ENCODE data around the gene FBLL1. TPM values are rescaled to one million over a fixed set of nuclear protein-coding genes. Genes with fewer than 3 reads are reported as not detected.

Gene FBLL1
- total RNA-seq, 1 donor from 2014 or later: not detected

- peak; percentile 32 for DNase-seq (ENCODE audit: low read depth)
- no peak for TF ChIP-seq CTCF (conservative IDR thresholded peaks at IDR 0.05; ENCODE audit: low read depth, low read length)
- H3K4me3 ChIP-seq (ENCODE audit: low read depth, low read length): no peak overlapping the region
These were observed 23.0 kb downstream of the FBLL1 start for GRCh38 chr5:168552146-168552545.

DNA sequence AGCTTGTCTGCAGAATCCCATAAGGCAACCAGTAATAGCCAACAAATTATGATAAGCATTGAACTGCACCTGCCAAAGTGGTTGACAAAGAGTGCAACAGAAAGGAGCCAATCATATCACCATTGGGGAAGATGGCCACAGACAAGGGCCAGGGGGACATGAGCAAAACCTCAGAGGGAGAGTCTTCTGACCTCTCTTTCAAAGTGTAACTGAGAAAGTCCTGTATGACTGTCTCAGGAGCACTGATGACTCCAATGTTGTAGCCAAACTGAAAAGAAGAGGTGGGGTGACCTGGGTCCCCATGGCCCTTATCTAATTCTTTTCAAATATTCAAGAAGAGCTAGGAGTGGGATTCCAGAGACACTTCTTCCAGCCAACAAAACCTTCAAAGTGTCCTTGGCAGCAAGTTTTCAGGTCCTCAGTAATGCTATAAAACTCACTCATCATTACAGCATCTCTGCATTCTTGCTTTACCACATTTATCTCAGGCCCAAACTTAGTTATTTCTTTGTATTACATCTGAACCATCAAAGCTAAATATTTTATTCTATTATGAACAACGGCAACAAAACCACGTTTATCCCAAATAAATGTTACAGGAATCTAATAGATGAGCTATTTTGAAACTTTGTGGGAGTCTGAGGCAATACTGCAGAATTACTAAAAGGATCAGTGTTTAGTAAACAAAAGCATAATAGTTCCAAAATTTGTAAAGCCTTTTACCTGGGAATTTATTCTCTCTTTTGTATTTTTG, 24.4 kb downstream of the FBLL1 start:
- H3K4me3 ChIP-seq (ENCODE audit: low read depth, low read length): no peak overlapping the region
- no peak for TF ChIP-seq CTCF (conservative IDR thresholded peaks at IDR 0.05; ENCODE audit: low read depth, low read length)
- no peak for DNase-seq (ENCODE audit: low read depth)

GRCh38 chr5:168557389-168557788, 28.3 kb downstream of the FBLL1 start:
- no peak for TF ChIP-seq CTCF (conservative IDR thresholded peaks at IDR 0.05; ENCODE audit: low read depth, low read length)
- DNase-seq (ENCODE audit: low read depth): no peak
- H3K4me3 ChIP-seq (ENCODE audit: low read depth, low read length): no peak overlapping the region

DNA sequence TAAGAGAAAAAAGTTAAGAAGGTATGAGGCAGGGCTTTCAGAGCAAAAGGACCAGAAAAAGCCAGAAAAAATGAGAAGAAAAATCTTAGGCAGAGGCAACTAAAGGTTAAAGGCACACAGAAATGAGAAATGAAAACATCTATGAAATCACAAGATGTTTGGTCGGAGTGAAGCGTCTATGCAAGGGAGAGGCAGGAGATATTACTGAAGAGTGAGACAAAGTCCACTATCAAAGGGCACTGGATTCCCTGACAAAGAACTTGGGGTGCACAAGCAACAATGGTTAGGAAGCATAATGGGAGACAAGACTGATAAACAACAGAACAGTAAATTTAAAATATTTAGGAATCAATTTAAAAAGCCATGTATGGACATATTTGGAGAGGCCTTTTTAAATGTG, 33.2 kb downstream of the FBLL1 start:
- H3K4me3 ChIP-seq (ENCODE audit: low read depth, low read length): no peak overlapping the region
- DNase-seq (ENCODE audit: low read depth): no peak
- no peak for TF ChIP-seq CTCF (conservative IDR thresholded peaks at IDR 0.05; ENCODE audit: low read depth, low read length)

DNA sequence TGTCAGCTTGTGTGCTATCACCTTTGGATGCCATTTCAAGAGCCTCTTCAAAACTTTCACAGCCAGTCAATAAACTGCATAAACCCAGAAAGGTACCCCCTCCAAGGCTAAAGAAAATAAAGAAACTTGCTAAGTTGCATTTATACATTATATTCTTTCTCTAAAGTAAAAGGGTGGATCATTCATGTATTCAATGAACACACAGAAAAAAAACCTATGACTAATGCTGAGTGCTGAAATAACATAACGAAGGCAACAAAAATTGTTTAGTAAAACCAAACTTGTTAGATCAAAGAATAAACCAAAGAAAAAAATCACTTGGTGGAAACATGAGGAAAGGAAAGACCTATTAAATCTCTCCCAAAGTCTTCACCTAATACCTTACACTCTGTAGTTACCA, 34.9 kb downstream of the FBLL1 start:
- DNase-seq (ENCODE audit: low read depth): no peak
- no peak for TF ChIP-seq CTCF (conservative IDR thresholded peaks at IDR 0.05; ENCODE audit: low read depth, low read length)
- no peak overlapping the region for H3K4me3 ChIP-seq (ENCODE audit: low read depth, low read length)

DNA sequence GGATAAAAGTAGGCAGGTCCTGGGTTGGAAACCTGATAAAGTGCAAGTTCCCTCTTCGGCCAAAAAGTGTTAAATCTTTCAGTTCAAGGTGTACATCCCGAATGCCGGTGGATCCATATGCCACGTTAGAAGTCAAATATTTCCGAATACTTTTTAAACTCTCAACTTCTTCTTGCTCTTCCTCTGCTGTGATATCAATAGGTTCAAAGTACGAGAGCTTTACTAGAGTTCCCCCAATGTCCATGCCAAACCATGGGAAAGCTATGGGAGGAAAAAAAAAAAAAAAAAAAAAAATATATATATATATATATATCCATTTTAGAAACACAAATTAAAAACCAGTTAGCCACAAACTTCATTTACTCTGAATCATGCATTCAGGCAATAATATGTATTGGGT, 39.6 kb downstream of the FBLL1 start:
- TF ChIP-seq CTCF (conservative IDR thresholded peaks at IDR 0.05; ENCODE audit: low read depth, low read length): no peak
- DNase-seq (ENCODE audit: low read depth): no peak
- H3K4me3 ChIP-seq (ENCODE audit: low read depth, low read length): no peak overlapping the region
